ENCODE results near the gene SLC27A3.

SLC27A3 gene

GRCh38 chr1:153749408-153750005, 25.7 kb upstream of the SLC27A3 start:
- peaks cover 79% of the 10 kb centered on the region for H3K36me3 ChIP-seq (ENCODE audit: control insufficient read depth, low read length)

GRCh38 chr1:153750026-153750995, 24.9 kb upstream of the SLC27A3 start:
- H3K9me3 ChIP-seq (ENCODE audit: control insufficient read depth, insufficient read depth, low read length): no peaks in the 10 kb centered on the region
- peaks cover 8% of the 10 kb centered on the region; the same call in 1 of the 2 replicates for H3F3A ChIP-seq (ENCODE audit: control insufficient read depth, insufficient read depth)
- no peaks in the 10 kb centered on the region for H3K27me3 ChIP-seq (ENCODE audit: control insufficient read depth, low read length)
- H3K4me2 ChIP-seq (ENCODE audit: low read length): no peak overlapping the region
- peaks cover 82% of the 10 kb centered on the region for H3K36me3 ChIP-seq (ENCODE audit: control insufficient read depth, low read length)
- H3K4me3 ChIP-seq (ENCODE audit: low read length): no peak overlapping the region
- no peaks in the 10 kb centered on the region for H3K9me2 ChIP-seq (replicated peaks; ENCODE audit: control insufficient read depth, low read length)
- no peaks in the 10 kb centered on the region for H4K20me1 ChIP-seq (ENCODE audit: control insufficient read depth, insufficient read depth, low read depth, low read length)
- H3K4me1 ChIP-seq (ENCODE audit: control insufficient read depth, low read length): no peaks in the 10 kb centered on the region
- H3K27ac ChIP-seq (ENCODE audit: low read depth, low read length): no peak overlapping the region
- TF ChIP-seq CTCF (IDR thresholded peaks at IDR 0.05; ENCODE audit: low read depth, low read length, poor library complexity, severe bottlenecking) (no peak), EZH2phosphoT487 (IDR thresholded peaks at IDR 0.05; ENCODE audit: borderline replicate concordance, low read length) (no peak)
- H3K79me2 ChIP-seq (ENCODE audit: control insufficient read depth, low read length): no peaks in the 10 kb centered on the region

More at GRCh38 chr1:153749408-153750005, 25.7 kb upstream of the SLC27A3 start:
- Histone ChIP-seq H3K27ac (ENCODE audit: low read depth, low read length) (no peak overlapping the region), H3K79me2 (ENCODE audit: control insufficient read depth, low read length) (no peaks in the 10 kb centered on the region), H3K4me1 (ENCODE audit: control insufficient read depth, low read length) (no peaks in the 10 kb centered on the region), H3K4me2 (ENCODE audit: low read length) (no peak overlapping the region), H3K4me3 (ENCODE audit: low read length) (no peak overlapping the region), H3K27me3 (ENCODE audit: control insufficient read depth, low read length) (no peaks in the 10 kb centered on the region), H3F3A (ENCODE audit: control insufficient read depth, insufficient read depth) (peaks cover 8% of the 10 kb centered on the region; the same call in 1 of the 2 replicates), H3K9me3 (ENCODE audit: control insufficient read depth, insufficient read depth, low read length) (no peaks in the 10 kb centered on the region), H3K9me2 (replicated peaks; ENCODE audit: control insufficient read depth, low read length) (no peaks in the 10 kb centered on the region), H4K20me1 (ENCODE audit: control insufficient read depth, insufficient read depth, low read depth, low read length) (no peaks in the 10 kb centered on the region)
- TF ChIP-seq CTCF (IDR thresholded peaks at IDR 0.05; ENCODE audit: low read depth, low read length, poor library complexity, severe bottlenecking): peak; percentile 97
- no peak for TF ChIP-seq EZH2phosphoT487 (IDR thresholded peaks at IDR 0.05; ENCODE audit: borderline replicate concordance, low read length)

GRCh38 chr1:153752072-153752471, 23.1 kb upstream of the SLC27A3 start:
- H3K36me3 ChIP-seq (ENCODE audit: control insufficient read depth, low read length): peaks cover 77% of the 10 kb centered on the region
- H3K27ac ChIP-seq (ENCODE audit: low read depth, low read length): no peak overlapping the region
- peaks cover 8% of the 10 kb centered on the region; the same call in 1 of the 2 replicates for H3F3A ChIP-seq (ENCODE audit: control insufficient read depth, insufficient read depth)

More at GRCh38 chr1:153752072-153752471, 23.1 kb upstream of the SLC27A3 start:
- Histone ChIP-seq H3K9me3 (ENCODE audit: control insufficient read depth, insufficient read depth, low read length) (no peaks in the 10 kb centered on the region), H3K4me1 (ENCODE audit: control insufficient read depth, low read length) (no peaks in the 10 kb centered on the region), H3K27me3 (ENCODE audit: control insufficient read depth, low read length) (no peaks in the 10 kb centered on the region), H3K9me2 (replicated peaks; ENCODE audit: control insufficient read depth, low read length) (no peaks in the 10 kb centered on the region), H3K4me3 (ENCODE audit: low read length) (no peak overlapping the region), H4K20me1 (ENCODE audit: control insufficient read depth, insufficient read depth, low read depth, low read length) (no peaks in the 10 kb centered on the region), H3K79me2 (ENCODE audit: control insufficient read depth, low read length) (no peaks in the 10 kb centered on the region), H3K4me2 (ENCODE audit: low read length) (no peak overlapping the region)
- TF ChIP-seq CTCF (IDR thresholded peaks at IDR 0.05; ENCODE audit: low read depth, low read length, poor library complexity, severe bottlenecking) (no peak), EZH2phosphoT487 (IDR thresholded peaks at IDR 0.05; ENCODE audit: borderline replicate concordance, low read length) (no peak)
